Measurements from ENCODE around the gene TMEM217.

Gene TMEM217

DNA sequence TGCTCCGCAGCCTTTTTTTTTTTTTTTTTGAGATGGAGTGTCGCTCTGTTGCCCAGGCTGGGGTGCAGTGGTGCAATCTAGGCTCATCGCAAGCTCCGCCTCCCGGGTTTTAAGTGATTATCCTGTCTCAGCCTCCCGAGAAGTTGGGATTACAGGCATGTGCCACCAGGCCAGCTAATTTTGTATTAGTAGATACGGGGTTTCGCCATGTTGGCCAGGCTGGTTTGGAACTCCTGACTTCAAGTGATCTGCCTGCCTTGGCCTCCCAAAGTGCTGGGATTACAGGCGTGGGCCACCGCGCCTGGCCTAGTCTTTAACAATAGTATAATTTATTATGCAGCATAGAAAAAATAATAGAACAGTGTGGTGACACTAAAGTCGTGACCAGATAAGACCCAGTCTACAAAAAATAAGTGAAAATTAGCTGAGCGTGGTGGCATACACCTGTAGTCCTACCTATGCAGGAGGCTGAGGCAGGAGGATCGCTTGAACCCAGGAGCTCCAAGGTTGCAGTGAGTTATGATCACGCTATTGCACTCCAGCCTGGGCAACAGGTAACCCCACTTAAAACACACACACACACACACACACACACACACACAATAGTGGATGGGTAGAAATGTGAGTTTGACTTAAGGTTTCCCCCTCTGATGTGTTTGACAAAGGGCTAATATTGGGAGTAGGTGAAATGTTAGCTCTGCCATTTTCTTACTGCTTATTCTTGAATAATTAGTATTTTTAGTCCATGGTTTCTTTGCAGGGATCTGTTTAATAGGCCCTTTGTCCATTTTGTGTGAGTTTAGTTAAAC, 81.5 kb downstream of the TMEM217 start:
- no peak for DNase-seq
- Histone ChIP-seq H3K4me2 (ENCODE audit: low read depth, low read length) (peak overlapping the region; percentile 82; the same call in 1 of the 2 replicates), H4K20me1 (ENCODE audit: insufficient read depth, low read length) (peaks cover 25% of the 10 kb centered on the region), H3K9me2 (replicated peaks; ENCODE audit: insufficient read depth, low read length) (no peaks in the 10 kb centered on the region), H3K4me3 (ENCODE audit: low read length) (no peak overlapping the region), H3K27me3 (replicated peaks; ENCODE audit: insufficient read depth, low read length) (no peaks in the 10 kb centered on the region), H3F3A (ENCODE audit: insufficient read depth, low read length) (peaks cover 59% of the 10 kb centered on the region), H3K9ac (ENCODE audit: low read length) (no peak overlapping the region), H3K4me1 (ENCODE audit: low read length) (peaks cover 35% of the 10 kb centered on the region), H3K9me3 (replicated peaks; ENCODE audit: insufficient read depth, low read length) (no peaks in the 10 kb centered on the region), H2AFZ (ENCODE audit: low read length) (no peak overlapping the region), H3K27ac (ENCODE audit: low read length) (peak overlapping the region; percentile 55; the same call in 1 of the 2 replicates), H3K36me3 (replicated peaks; ENCODE audit: insufficient read depth, low read length) (peaks cover 20% of the 10 kb centered on the region), H3K79me2 (ENCODE audit: low read length) (peaks cover 32% of the 10 kb centered on the region)
- TF ChIP-seq EZH2 (optimal IDR thresholded peaks at IDR 0.05; ENCODE audit: low read depth, low read length) (no peak), EZH2phosphoT487 (IDR thresholded peaks at IDR 0.05; ENCODE audit: low read length) (no peak)
- TF ChIP-seq, protein P1, sequence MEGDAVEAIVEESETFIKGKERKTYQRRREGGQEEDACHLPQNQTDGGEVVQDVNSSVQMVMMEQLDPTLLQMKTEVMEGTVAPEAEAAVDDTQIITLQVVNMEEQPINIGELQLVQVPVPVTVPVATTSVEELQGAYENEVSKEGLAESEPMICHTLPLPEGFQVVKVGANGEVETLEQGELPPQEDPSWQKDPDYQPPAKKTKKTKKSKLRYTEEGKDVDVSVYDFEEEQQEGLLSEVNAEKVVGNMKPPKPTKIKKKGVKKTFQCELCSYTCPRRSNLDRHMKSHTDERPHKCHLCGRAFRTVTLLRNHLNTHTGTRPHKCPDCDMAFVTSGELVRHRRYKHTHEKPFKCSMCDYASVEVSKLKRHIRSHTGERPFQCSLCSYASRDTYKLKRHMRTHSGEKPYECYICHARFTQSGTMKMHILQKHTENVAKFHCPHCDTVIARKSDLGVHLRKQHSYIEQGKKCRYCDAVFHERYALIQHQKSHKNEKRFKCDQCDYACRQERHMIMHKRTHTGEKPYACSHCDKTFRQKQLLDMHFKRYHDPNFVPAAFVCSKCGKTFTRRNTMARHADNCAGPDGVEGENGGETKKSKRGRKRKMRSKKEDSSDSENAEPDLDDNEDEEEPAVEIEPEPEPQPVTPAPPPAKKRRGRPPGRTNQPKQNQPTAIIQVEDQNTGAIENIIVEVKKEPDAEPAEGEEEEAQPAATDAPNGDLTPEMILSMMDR (IDR thresholded peaks at IDR 0.05; ENCODE audit: low read length) = no peak

DNA sequence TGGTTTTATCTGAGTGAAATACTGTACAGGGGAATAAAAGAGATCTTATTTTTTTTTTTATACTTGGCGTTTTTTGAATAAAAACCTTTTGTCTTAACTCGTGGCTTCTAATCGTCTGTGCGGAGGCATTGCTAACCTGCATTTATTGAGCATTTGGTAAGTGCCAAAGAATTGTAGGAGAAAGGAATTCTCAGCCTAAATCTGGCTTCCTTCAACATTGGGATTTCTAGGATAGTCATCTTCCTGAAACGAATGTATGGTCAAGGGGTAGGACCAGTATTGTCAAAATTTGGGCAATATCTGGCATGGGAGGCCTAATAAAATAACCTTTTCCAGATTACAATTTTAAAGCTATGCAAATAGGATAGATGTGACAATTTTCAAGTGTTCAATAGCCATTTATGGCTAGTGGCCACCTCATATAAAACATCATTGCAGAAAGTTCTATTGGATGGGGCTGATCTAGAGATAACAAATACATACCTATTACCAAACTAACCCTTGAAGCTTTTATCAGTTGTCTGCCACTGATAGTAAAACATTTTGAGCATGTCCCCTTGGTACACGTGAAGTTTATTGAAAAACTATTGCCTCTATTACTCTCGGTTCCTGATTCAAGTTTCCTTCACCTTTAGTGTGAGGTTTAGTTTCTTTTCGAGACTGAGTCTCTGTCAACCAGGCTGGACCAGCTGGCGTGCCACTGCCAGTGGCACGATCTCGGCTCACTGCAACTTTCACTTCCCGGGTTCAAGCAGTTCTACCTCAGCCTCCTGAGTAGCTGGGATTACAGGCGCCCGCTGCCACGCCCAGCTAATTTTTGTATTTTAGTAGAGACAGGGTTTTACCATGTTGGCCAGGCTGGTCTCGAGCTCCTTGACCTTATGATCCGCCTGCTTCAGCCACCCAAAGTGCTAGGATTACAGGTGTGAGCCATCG, 82.3 kb downstream of the TMEM217 start:
- H3K4me2 ChIP-seq (ENCODE audit: low read depth, low read length) = peak overlapping the region; percentile 82

More for the DNA sequence above, 82.3 kb downstream of the TMEM217 start:
- H2AFZ ChIP-seq (ENCODE audit: low read length) = no peak overlapping the region
- H3K9me3 ChIP-seq (replicated peaks; ENCODE audit: insufficient read depth, low read length) = no peaks in the 10 kb centered on the region
- TF ChIP-seq EZH2 (optimal IDR thresholded peaks at IDR 0.05; ENCODE audit: low read depth, low read length) = no peak
- TF ChIP-seq, protein P1 (IDR thresholded peaks at IDR 0.05; ENCODE audit: low read length) = no peak
- no peak for TF ChIP-seq EZH2phosphoT487 (IDR thresholded peaks at IDR 0.05; ENCODE audit: low read length)
- peak overlapping the region; percentile 25; the same call in 1 of the 2 replicates for H3K9ac ChIP-seq (ENCODE audit: low read length)
- peaks cover 23% of the 10 kb centered on the region for H3K36me3 ChIP-seq (replicated peaks; ENCODE audit: insufficient read depth, low read length)
- H3K4me1 ChIP-seq (ENCODE audit: low read length) = peaks cover 35% of the 10 kb centered on the region
- peaks cover 65% of the 10 kb centered on the region for H3F3A ChIP-seq (ENCODE audit: insufficient read depth, low read length)
- H3K9me2 ChIP-seq (replicated peaks; ENCODE audit: insufficient read depth, low read length) = no peaks in the 10 kb centered on the region
- H3K27me3 ChIP-seq (replicated peaks; ENCODE audit: insufficient read depth, low read length) = no peaks in the 10 kb centered on the region
- H3K79me2 ChIP-seq (ENCODE audit: low read length) = peaks cover 40% of the 10 kb centered on the region
- H3K27ac ChIP-seq (ENCODE audit: low read length) = peak overlapping the region; percentile 55; the same call in 1 of the 2 replicates
- peaks cover 25% of the 10 kb centered on the region for H4K20me1 ChIP-seq (ENCODE audit: insufficient read depth, low read length)
- peak overlapping the region; percentile 14; the same call in 1 of the 2 replicates for H3K4me3 ChIP-seq (ENCODE audit: low read length)
- peak; percentile 83 for DNase-seq

Data from MM.1S (cell line).